Stimulated activated effector memory CD8-positive, alpha-beta T cell treated with anti-CD3 and anti-CD28 coated beads, Interleukin-12 subunit alpha, Interleukin-12 subunit beta, amount 100 ng/mL, for 72 hours (primary cell): ENCODE measurements around the gene GLIS2.

ENCODE experiments used
- ATAC-seq: fragments of 150-1000 bp; cut with Tn5 transposase; 2 replicates; pipeline ENCODE4 v1.10.0; 2021
- DNase-seq, 2 donors: peaks; one replicate each; pipeline ENCODE4 v3.0.0; 2021 to 2022; ENCODE audit warnings: low spot score in 2 of 2
- H3K27ac Mint-ChIP-seq: one replicate; pipeline ENCODE4 v1.8.0; 2022; ENCODE audit warnings: mild to moderate bottlenecking, mixed read lengths
- H3K36me3 Mint-ChIP-seq: one replicate; pipeline ENCODE4 v1.8.0; 2022; ENCODE audit warnings: mild to moderate bottlenecking, mixed read lengths
- H3K4me1 Mint-ChIP-seq: one replicate; pipeline ENCODE4 v1.8.0; 2022; ENCODE audit warnings: mixed read lengths
- H3K4me3 Mint-ChIP-seq: one replicate; pipeline ENCODE4 v1.8.0; 2022; ENCODE audit warnings: mild to moderate bottlenecking, mixed read lengths
- H3K9me3 Mint-ChIP-seq: one replicate; pipeline ENCODE4 v1.8.0; 2022; ENCODE audit warnings: mixed read lengths

GLIS2 gene

DNA sequence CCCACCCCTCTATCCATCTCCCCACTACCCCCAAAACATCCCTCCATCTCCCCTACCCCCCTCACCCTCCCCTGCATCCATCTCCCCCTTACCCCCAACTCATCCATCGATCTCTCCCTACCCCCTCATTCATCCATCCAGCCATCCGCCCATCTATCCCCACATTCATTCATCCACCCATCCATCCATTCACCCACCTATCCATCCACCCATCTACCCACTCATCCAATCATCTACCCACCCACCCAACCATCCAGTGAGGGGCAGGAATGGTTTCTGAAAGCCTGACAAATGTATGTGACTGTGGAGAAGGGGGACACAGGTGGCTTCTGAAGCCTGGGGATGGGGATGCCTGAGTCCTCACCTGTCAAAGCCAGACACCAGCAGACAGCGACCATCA, 44.0 kb downstream of the GLIS2 start:
- peak overlapping the region; percentile 23 for H3K27ac Mint-ChIP-seq
- peaks cover 87% of the 10 kb centered on the region for H3K36me3 Mint-ChIP-seq
- ATAC-seq, result no peak
- H3K9me3 Mint-ChIP-seq, result no peaks in the 10 kb centered on the region
- no peak for DNase-seq
- peaks cover 4% of the 10 kb centered on the region for H3K4me1 Mint-ChIP-seq
- no peak overlapping the region for H3K4me3 Mint-ChIP-seq

DNA sequence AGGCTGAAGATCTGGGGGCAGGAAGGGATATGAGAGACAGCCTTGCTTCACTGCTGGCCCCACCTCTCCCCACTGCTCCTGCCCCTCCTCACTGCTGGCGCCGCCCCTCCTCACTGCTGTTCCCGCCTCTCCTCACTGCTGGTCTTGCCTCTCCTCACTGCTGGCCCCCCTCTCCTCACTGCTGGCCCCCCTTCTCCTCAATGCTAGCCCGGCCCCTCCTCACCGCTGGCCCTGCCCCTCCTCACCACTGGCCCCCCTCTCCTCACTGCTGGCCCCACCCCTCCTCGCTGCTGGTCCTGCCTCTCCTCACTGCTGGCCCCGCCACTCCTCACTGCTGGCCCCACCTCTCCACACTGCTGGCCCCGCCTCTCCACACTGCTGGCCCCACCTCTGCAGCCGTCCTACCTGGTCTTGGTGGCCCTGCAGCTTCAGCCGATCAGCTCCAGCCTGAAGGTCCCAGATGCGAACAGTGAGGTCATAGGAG, 44.7 kb downstream of the GLIS2 start:
- Mint-ChIP-seq H3K36me3 (peaks cover 80% of the 10 kb centered on the region), H3K9me3 (no peaks in the 10 kb centered on the region), H3K4me3 (no peak overlapping the region), H3K4me1 (peaks cover 4% of the 10 kb centered on the region), H3K27ac (peak overlapping the region; percentile 23)
- ATAC-seq (peak; percentile 12), DNase-seq (no peak)

DNA sequence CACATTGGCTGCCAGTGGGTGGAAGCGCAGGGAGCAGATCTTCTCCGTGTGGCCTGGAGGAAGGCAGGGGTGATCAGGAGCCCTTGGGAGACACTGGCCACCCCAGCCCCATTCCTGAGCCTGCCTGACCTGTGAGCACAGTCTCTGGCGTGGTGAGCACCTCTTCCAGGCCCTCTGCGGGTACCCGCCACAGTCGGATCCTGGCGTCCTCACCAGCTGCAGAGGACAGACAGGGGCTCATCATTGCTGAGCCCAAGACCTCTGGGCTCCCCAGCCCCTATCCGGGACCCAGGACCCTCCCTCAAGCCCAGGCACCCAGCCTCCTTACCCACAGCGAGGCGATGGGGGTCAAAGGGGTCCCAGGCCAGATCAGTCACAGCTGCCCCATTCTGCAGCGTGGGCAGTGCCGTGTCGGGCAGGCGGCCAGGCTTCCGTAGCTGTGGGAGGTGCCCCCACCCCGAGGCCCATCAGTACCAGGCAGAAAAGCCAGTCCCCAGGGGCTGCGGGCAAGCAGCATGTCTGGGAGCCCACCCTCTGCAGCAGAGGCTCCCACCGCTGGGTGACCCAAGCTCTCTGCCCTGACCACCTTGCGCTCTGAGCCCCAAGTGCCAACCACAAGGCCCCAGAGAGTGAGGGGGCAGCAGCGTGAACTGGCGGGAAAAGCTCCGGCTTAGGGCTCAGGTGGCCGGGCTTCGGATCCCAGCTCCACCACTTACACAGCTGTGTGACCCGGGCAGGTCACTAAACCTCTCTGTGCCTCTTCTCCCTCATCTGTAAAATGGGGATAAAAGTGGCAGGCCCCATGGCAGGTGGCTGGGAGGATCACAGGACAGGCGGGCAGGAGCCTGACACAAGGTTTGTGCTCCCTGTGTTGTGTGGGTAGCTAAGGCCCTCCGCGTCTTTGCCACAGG, 45.4 kb downstream of the GLIS2 start:
- ATAC-seq (no peak), DNase-seq (no peak)
- peaks cover 77% of the 10 kb centered on the region for H3K36me3 Mint-ChIP-seq
- H3K4me1 Mint-ChIP-seq, result peaks cover 4% of the 10 kb centered on the region
- H3K4me3 Mint-ChIP-seq, result no peak overlapping the region
- no peak overlapping the region for H3K27ac Mint-ChIP-seq
- H3K9me3 Mint-ChIP-seq, result no peaks in the 10 kb centered on the region

DNA sequence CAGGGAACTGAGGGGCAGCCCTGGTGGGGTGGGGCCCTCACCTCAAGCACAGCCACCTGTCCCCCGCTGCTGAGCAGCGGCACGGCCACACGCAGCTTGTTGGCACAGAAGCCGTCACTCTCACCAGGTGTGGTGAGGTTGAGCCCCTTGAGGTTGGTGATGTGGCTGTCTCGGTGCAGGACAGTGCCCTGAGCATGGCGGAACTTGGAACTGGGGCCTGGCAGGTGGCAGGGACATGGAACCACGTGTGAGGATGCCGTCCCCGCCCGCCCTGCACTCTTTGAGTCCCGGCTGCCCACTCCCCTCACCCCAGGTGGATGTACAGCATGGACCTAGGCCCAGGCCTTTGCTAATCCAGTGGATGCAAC, 46.1 kb downstream of the GLIS2 start:
- Mint-ChIP-seq H3K36me3 (peaks cover 77% of the 10 kb centered on the region), H3K9me3 (no peaks in the 10 kb centered on the region), H3K27ac (no peak overlapping the region), H3K4me3 (no peak overlapping the region), H3K4me1 (peaks cover 4% of the 10 kb centered on the region)
- no peak for DNase-seq
- no peak for ATAC-seq

DNA sequence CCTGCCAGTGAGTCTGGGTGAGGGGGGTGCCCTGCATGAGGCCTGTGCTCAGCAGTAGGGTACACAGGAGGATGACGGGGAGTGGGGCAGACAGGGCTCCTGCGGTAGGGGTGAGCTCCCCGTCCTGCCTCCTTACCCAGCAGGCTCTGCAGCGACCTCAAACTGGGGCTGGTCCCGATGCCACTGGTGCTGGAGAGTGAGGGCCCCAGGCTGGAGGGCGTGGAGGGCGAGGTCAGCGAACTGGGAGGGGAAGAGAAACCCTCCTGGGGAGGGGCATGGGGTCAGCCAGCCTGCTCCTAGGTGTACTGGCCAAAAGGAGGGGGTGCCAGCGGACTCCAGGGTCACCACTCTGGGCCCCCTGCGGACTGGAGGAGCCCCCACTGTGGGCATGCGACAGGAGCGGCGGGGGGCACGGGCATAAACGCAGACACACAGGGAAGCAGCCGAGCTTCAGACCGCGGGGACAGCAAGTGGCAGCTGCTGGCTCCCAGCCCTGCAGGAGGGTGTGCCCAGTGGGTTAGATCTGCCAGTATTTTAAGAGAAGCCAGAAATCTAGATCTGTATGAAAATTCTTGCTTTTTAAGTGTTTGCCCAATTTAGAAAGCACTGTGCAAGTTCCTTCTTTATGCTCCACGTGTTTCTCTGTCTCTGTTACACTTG, 46.7 kb downstream of the GLIS2 start:
- peaks cover 9% of the 10 kb centered on the region for H3K4me1 Mint-ChIP-seq
- H3K27ac Mint-ChIP-seq, result peak overlapping the region; percentile 50
- ATAC-seq, result no peak

DNA sequence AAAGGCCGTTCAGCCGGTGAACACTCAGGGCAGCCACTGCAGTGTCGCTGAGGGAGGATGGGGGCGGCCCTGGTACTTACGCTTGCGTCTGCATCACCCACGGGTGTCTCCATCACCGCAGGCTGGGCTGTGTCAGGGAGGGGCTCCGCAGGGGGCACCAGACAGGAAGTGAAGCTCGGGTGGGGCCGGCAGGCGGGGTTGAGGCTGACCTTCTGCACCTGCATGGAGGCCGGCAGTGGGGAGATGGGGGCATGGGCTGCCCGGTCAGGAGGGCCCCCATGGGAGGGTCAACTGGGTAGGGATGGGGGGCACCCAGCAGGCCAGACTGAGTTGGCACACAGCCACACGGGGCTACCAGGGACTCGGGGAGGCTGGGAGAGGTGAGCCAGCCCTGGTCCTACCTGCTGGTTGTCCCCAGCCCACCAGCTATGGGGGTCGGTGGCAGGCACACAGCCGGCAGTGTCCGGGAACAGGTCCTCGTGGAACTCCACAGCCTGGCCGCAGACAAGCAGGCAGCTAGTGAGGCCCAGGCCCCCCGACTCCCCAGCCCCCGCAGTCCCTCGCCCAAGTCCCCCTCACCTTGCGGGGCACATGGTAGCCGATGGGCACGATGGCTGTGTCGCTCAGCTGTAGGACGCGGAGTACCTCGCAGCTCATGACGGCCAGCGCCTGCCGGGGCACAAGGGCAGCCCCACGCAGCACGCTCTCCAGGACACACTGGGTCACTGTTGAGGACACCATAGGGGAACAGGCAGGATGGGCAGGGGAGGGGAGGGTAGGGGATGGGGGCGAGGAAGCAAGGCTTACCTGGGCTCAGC, 48.5 kb downstream of the GLIS2 start:
- Mint-ChIP-seq H3K9me3 (no peaks in the 10 kb centered on the region), H3K4me3 (no peak overlapping the region), H3K36me3 (peaks cover 70% of the 10 kb centered on the region), H3K4me1 (peaks cover 14% of the 10 kb centered on the region), H3K27ac (no peak overlapping the region)
- ATAC-seq, result no peak
- no peak for DNase-seq

More for the DNA sequence above, 46.7 kb downstream of the GLIS2 start:
- DNase-seq, result no peak
- Mint-ChIP-seq H3K36me3 (peaks cover 76% of the 10 kb centered on the region), H3K4me3 (no peak overlapping the region), H3K9me3 (no peaks in the 10 kb centered on the region)

DNA sequence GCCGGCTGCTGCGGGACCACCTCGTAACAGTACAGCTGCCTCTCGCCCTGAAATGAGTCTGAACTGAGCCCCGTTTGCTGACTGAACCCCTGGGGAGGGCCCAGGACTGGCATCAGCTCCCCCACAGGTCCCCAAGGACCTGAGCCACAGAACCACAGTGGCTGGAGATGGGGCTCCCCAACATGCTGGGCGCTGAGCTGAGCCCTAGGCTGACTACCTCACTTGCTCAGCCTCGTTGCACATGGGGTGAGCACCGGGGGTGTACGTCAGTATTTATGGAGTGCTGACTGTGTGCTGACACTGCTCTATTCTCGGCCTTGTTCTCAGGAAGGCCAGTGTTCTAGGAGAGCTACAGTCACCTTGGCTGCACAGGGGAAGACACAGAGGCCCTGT, 49.1 kb downstream of the GLIS2 start:
- peak; percentile 14 for ATAC-seq
- no peak for DNase-seq
- H3K4me1 Mint-ChIP-seq, result peaks cover 16% of the 10 kb centered on the region
- no peaks in the 10 kb centered on the region for H3K9me3 Mint-ChIP-seq
- no peak overlapping the region for H3K27ac Mint-ChIP-seq
- H3K36me3 Mint-ChIP-seq, result peaks cover 64% of the 10 kb centered on the region
- H3K4me3 Mint-ChIP-seq, result no peak overlapping the region

DNA sequence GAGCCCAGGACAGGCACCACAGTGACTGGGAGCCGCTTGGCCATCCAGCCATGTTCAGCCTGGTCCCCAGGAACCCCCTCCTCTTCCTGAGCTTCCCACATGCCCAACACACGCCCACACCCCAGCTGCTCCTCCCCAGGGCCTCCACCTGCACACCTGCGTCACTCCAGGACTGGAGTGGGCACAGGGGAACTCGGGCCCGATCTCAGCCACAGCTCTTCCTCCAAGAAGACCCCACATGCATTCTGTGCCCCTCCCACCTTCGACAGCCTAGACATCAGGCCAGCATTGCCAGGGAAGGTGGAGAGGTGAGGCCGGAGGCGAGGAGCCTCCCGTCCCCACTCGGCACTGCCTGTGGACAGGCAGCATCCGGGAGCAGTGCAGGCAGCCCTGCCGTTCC, 49.7 kb downstream of the GLIS2 start:
- Mint-ChIP-seq H3K27ac (no peak overlapping the region), H3K4me1 (peaks cover 19% of the 10 kb centered on the region), H3K9me3 (no peaks in the 10 kb centered on the region), H3K4me3 (no peak overlapping the region), H3K36me3 (peaks cover 58% of the 10 kb centered on the region)
- ATAC-seq (no peak), DNase-seq (no peak)

DNA sequence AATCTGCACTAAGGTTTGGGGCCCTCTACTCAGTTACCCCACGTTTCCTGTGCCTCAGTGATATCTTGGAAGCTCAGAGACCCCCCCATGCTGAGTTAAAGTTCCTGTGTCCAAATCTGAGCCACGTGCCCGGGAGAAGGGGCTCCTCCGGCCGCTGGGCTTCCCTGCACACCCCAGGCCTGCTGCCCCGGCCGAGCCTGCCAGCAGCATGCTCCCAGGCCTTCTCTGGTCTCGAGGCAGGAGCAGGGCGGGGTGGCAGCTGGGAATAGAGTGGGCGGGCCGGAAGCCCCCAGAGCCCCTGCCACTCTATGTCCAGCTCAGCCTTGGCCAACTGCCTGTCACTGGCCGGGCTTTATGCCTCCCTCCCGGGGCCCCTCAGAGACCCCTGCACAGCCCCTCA, 50.1 kb downstream of the GLIS2 start:
- no peak for ATAC-seq
- DNase-seq, result no peak
- peaks cover 54% of the 10 kb centered on the region for H3K36me3 Mint-ChIP-seq
- H3K4me1 Mint-ChIP-seq, result peaks cover 19% of the 10 kb centered on the region
- peak overlapping the region; percentile 79 for H3K27ac Mint-ChIP-seq
- H3K4me3 Mint-ChIP-seq, result no peak overlapping the region
- H3K9me3 Mint-ChIP-seq, result no peaks in the 10 kb centered on the region

DNA sequence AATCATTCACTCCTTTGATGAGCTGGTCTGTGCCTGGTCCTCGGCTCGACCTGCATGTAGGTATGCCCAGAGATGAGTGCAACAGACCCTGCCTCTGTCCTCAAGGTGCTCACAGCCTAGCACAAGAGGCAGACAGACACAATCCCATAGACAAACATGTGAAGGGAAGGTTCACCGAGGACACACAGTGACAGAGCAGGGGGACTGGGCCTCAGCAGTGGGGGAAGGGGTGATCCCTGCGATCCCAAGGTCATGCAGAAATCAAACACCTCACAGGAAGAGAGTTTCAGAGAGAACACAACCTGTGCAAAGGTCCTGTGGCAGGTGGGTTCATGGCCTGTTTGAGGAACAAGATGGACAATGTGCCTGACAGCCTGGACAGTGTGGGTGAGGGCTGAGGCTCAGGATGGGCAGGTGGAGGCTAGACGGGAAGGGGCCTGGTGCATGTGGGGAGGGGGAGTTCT, 51.6 kb downstream of the GLIS2 start:
- H3K4me1 Mint-ChIP-seq, result peaks cover 23% of the 10 kb centered on the region
- no peaks in the 10 kb centered on the region for H3K9me3 Mint-ChIP-seq
- no peak for ATAC-seq
- no peak for DNase-seq
- peaks cover 46% of the 10 kb centered on the region for H3K36me3 Mint-ChIP-seq
- H3K4me3 Mint-ChIP-seq, result no peak overlapping the region
- H3K27ac Mint-ChIP-seq, result peak overlapping the region; percentile 88

DNA sequence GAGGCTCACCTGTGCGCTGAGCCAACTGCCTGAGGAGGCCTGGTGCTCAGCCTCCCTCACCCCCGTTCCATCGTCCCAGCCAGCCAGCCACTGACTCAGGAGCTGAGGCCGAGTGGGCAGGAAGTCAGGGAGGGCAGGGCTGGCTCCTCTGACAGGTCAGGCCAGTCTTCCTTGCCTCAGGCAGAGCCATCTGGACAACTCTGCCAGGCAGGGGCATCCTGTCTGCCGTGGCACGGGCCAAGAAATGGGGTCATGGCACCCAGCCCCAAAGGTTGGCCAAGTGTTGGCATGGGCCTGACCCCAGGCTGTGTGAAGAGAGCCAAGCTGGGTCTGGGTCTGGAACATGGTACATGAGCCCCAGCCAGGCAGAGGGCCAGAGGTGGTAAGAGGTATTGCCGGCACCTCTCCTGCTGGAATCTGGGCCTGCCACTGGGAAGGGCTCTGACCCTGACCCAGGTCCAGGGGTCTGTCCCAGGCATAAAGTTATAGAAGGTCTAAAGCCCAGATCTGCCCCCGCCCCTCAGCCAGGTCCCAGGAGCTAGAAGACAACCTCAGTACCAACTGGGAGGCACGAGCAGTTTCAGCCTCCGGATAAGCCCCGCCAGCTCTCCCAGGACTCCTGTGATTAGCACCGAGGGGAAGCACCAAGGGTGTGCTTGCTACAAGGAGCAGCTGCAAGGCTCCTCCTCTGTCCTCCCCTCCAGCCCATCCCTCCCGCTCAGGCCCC, 53.3 kb downstream of the GLIS2 start:
- no peaks in the 10 kb centered on the region for H3K9me3 Mint-ChIP-seq
- DNase-seq (no peak), ATAC-seq (no peak)
- H3K4me1 Mint-ChIP-seq, result peaks cover 36% of the 10 kb centered on the region
- peaks cover 28% of the 10 kb centered on the region for H3K36me3 Mint-ChIP-seq
- H3K4me3 Mint-ChIP-seq, result no peak overlapping the region
- H3K27ac Mint-ChIP-seq, result peak overlapping the region; percentile 80

DNA sequence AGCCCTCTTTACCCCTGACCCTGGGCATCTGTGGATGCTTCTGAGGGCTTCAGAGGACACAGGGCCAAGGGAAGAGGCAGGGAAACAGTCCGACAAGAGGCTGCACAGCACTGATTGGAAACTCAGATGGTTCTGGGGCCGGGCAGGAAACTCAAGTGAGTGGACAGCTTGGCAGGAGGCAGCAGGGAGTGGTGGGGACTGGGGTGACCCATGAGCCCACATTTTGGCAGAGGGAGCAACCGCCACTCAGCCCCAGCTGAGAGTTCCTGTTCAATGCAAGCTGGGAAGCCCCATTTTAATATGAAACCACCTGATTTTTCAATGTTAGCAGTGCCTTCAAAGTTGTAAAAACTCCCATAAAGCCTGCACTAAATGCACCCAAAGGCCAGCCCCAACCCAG, 54.3 kb downstream of the GLIS2 start:
- DNase-seq (no peak), ATAC-seq (no peak)
- H3K27ac Mint-ChIP-seq, result peak overlapping the region; percentile 34
- peaks cover 28% of the 10 kb centered on the region for H3K36me3 Mint-ChIP-seq
- H3K4me1 Mint-ChIP-seq, result peaks cover 36% of the 10 kb centered on the region
- no peaks in the 10 kb centered on the region for H3K9me3 Mint-ChIP-seq
- H3K4me3 Mint-ChIP-seq, result no peak overlapping the region

DNA sequence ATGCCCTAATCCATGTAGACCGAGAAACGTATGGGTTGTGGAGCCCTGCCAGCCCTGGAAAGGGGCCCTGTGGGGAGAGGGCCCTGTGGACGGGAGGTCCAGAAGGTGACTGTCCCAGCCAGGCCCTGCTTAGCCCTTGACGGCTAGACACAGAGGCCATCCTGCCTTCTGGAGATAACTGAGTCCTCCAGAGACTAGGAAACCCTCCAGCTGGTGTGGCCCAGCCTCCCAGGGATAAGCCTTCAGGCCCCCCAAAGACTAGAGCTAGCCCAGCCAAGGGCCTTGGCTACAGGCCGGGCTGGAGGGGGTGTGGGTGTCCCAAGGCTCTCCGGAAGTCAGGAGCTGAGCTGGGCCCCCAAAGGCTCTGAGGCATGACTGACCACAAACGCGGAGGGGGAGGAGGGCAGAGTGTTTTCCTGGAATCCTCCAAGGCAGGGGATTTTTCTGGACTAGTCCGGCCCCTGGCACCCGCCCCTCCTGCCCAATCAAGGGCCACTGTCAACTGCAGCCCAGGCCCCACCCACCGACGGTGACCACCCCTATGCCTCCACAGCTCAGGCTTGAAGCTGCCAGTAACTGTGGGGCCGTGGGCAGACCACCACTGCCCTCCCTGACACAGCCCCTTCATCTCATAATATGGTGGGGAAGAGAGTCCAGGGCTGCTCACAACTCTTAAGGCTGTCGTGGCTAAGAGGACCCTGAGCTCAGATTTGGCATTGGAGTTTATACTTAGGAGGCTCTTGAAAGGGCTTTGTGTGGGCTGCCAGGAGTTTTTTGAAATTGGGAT, 54.9 kb downstream of the GLIS2 start:
- H3K4me3 Mint-ChIP-seq, result no peak overlapping the region

DNA sequence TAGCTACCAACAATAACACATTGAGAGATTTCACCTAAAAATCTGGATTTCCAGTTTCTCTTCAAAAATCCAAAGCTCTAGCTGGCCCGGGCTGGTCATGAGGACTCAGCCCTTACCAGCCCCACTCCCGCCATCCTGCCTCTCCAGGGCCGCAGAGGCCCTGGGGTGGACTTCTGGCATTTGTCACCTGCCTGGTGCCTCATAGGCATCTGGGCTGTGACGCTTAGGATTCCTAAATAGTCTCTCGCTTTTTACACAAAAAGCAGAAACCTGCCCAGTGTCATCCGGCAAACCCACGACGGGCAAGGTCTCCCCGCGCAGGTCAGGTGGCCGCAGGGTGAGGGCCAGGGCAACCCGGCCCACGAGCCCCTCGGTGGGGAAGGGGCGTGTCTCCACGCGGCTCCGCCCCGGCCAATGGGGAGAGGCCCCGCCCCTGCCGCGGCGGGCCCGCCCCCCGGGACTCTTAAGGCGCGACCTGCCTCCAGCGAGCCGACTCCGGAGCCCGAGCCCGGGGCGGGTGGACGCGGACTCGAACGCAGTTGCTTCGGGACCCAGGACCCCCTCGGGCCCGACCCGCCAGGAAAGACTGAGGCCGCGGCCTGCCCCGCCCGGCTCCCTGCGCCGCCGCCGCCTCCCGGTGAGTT, 55.6 kb downstream of the GLIS2 start, which contains the start of gene VASN:
Gene VASN, plus strand, starts transcription at position 492 of the 644 bp plus-strand sequence. CDS start 9,030 bp downstream, outside the sequence.
- Mint-ChIP-seq H3K4me1 (peaks cover 43% of the 10 kb centered on the region), H3K27ac (peak within 1 kb of the TSS; percentile 34), H3K4me3 (peak within 1 kb of the TSS; percentile 66), H3K36me3 (peaks cover 28% of the 10 kb centered on the region), H3K9me3 (no peaks in the 10 kb centered on the region)
- ATAC-seq (peak; percentile 83), DNase-seq (peak; percentile 65 to 82)

More for the DNA sequence above, 54.9 kb downstream of the GLIS2 start:
- DNase-seq, result no peak
- Mint-ChIP-seq H3K36me3 (peaks cover 32% of the 10 kb centered on the region), H3K4me1 (peaks cover 40% of the 10 kb centered on the region), H3K27ac (peak overlapping the region; percentile 34), H3K9me3 (no peaks in the 10 kb centered on the region)
- no peak for ATAC-seq
